Colonic mucosa (tissue), 4 donors: Measurements from ENCODE around the gene KLF16. TPM values are rescaled to one million over a fixed set of nuclear protein-coding genes. Genes with fewer than 3 reads are reported as not detected.

Source experiments
- DNase-seq: peaks from one replicate; pipeline ENCODE4 v3.0.0-alpha.2; 2020
- H3K27ac ChIP-seq: fragments of 200-600 bp; one replicate; pipeline ENCODE4 v1.8.0; 2021
- H3K27me3 ChIP-seq: fragments of 200-600 bp; one replicate; pipeline ENCODE4 v1.8.0; 2021
- H3K36me3 ChIP-seq: fragments of 200-600 bp; one replicate; pipeline ENCODE4 v1.8.0; 2021
- H3K4me1 ChIP-seq: fragments of 200-600 bp; one replicate; pipeline ENCODE4 v1.8.0; 2021; ENCODE audit warnings: mild to moderate bottlenecking
- H3K4me3 ChIP-seq: fragments of 200-600 bp; one replicate; pipeline ENCODE4 v1.8.0; 2021
- H3K9ac ChIP-seq, 2 donors: one replicate each; pipeline ENCODE4 v1.7.0; 2013; ENCODE audit warnings: control low read depth in 2 of 2, low read depth in 2 of 2, low read length in 2 of 2
- H3K9me3 ChIP-seq: fragments of 200-600 bp; one replicate; pipeline ENCODE4 v1.8.0; 2021
- CTCF ChIP-seq: fragments of 200-600 bp; IDR thresholded peaks from one replicate; pipeline ENCODE4 v1.8.0; 2022; ENCODE audit warnings: antibody characterized with exemption, mild to moderate bottlenecking
- intact Hi-C: fragments of 100-400 bp; cut with DNase I; formaldehyde crosslinking; loops from one replicate; pipeline ENCODE4 v1.14.1; 2022
- total RNA-seq, 2 donors: library from RNA; stranded (reverse); fragmentation: NEBNext Ultra II Directional in 1 of 2; extraction: Animal tissue kit (Norgen Biotek cat#: 25700) in 1 of 2; gene quantifications; one replicate each; pipeline ENCODE4 v1.2.1, GENCODE V29; 2021
- donor health status: healthy.
- donor health status: DM: no; HTN: no; CAD: no.
- donor health status: DM: no; HTN: no; CAD: no.

KLF16 gene
- total RNA-seq, 2 donors from 2014 or later, result 31.1 to 34.8 TPM

GRCh38 chr19:1854039-1854541 is 9.3 kb downstream of the KLF16 start:
- peak overlapping the region; percentile 5 to 41 for H3K9ac ChIP-seq

GRCh38 chr19:1853295-1854038 is 9.9 kb downstream of the KLF16 start:
- TF ChIP-seq CTCF, result peak; percentile 95
- H3K9me3 ChIP-seq, result no peaks in the 10 kb centered on the region
- peak overlapping the region; percentile 52 for H3K27ac ChIP-seq
- peak; percentile 92 for DNase-seq
- no peaks in the 10 kb centered on the region for H3K36me3 ChIP-seq
- intact Hi-C loops, result no loop called here
- peaks cover 28% of the 10 kb centered on the region for H3K4me1 ChIP-seq
- peak overlapping the region; percentile 41 to 66 for H3K9ac ChIP-seq
- no peak overlapping the region for H3K4me3 ChIP-seq
- H3K27me3 ChIP-seq, result no peaks in the 10 kb centered on the region

More at GRCh38 chr19:1854039-1854541, 9.3 kb downstream of the KLF16 start:
- Histone ChIP-seq H3K4me1 (peaks cover 34% of the 10 kb centered on the region), H3K27ac (peak overlapping the region; percentile 52), H3K9me3 (no peaks in the 10 kb centered on the region), H3K36me3 (no peaks in the 10 kb centered on the region), H3K4me3 (no peak overlapping the region), H3K27me3 (no peaks in the 10 kb centered on the region)
- no peak for TF ChIP-seq CTCF
- intact Hi-C loops, result no loop called here
- no peak for DNase-seq

- H3K9ac ChIP-seq, result peak overlapping the region in 1 of 2 donors; percentile 66
- no peaks in the 10 kb centered on the region for H3K9me3 ChIP-seq
- DNase-seq, result no peak
- no peak overlapping the region for H3K4me3 ChIP-seq
- H3K27me3 ChIP-seq, result no peaks in the 10 kb centered on the region
- intact Hi-C loops, result no loop called here
- H3K36me3 ChIP-seq, result no peaks in the 10 kb centered on the region
- peaks cover 20% of the 10 kb centered on the region for H3K4me1 ChIP-seq
- TF ChIP-seq CTCF, result no peak
- no peak overlapping the region for H3K27ac ChIP-seq
These were observed 10.7 kb downstream of the KLF16 start for GRCh38 chr19:1852581-1853128.

- no peaks in the 10 kb centered on the region for H3K9me3 ChIP-seq
- intact Hi-C loops, result no loop called here
- H3K9ac ChIP-seq, result no peak overlapping the region
- H3K4me1 ChIP-seq, result peaks cover 22% of the 10 kb centered on the region
- no peak overlapping the region for H3K4me3 ChIP-seq
- H3K27ac ChIP-seq, result no peak overlapping the region
- no peak for TF ChIP-seq CTCF
- H3K36me3 ChIP-seq, result no peaks in the 10 kb centered on the region
- no peak for DNase-seq
- no peaks in the 10 kb centered on the region for H3K27me3 ChIP-seq
These were observed 11.5 kb downstream of the KLF16 start for GRCh38 chr19:1851654-1852580.
